ENCODE data around the gene EBPL.
"Not testable (repeated sequence)": the region's sequence is repeated elsewhere in the genome, so short reads cannot be mapped to it uniquely, and the experiment has no call there.

Gene EBPL
- total RNA-seq, result 2.9 to 6.1 (median 4.9) reads per million in 4 experiments

- peak; percentile 82 for DNase-seq
Measured at GRCh38 chr13:49690995-49691784, at the start of gene EBPL. TSS of gene EBPL (minus strand) at chr13:49691486. CDS start at chr13:49691424, 62 bp downstream.

DNA sequence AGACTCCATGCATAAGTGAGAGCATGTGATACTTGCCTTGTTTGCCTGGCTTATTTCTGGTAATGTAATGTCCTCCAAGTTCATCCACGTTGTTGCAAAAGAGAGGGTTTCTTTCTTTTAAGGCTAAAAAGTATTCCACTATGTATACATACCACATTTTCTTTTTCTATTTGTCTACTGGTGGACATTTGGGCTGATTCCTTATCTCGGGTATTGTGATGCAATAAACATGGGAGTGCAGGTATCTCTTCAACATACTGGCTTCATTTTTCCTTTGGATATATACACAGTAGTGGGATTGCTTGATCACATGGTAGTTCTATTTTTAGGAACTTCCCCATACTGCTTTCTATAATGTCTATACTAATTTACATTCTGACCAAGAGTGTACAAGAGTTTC is 49.6 kb upstream of the EBPL start:
- no peak for DNase-seq

DNA sequence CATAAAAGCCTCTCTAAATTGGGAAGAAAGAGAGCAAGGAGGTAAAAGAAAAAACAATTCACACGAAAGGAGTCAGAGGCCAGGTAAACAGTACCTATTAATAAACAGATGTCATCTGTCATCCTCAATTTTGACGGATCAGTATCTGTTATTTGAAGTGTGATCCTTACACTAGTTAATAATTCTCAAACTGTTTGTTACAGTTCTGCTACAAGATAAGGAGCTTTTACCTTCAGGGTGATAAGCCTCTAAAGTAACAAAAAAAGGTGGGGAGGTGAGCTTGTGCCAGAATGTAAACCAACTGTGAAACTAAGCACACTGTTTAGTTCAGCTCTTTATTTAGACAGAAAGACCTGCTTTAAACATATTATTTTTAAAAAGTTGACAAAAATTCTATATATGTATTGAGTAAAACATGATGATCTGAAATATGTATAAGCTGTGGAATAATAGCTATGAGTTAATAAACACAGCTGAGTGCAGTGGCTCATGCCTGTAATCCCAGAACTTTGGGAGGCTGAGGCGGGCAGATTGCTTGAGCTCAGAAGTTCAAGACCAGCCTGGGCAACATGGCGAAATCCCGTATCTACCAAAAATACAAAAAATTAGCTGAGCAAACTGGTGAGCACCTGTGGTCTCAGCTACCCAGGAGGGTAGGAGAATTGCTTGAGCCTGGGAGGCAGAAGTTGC is 48.4 kb upstream of the EBPL start:
- no peak for DNase-seq

DNA sequence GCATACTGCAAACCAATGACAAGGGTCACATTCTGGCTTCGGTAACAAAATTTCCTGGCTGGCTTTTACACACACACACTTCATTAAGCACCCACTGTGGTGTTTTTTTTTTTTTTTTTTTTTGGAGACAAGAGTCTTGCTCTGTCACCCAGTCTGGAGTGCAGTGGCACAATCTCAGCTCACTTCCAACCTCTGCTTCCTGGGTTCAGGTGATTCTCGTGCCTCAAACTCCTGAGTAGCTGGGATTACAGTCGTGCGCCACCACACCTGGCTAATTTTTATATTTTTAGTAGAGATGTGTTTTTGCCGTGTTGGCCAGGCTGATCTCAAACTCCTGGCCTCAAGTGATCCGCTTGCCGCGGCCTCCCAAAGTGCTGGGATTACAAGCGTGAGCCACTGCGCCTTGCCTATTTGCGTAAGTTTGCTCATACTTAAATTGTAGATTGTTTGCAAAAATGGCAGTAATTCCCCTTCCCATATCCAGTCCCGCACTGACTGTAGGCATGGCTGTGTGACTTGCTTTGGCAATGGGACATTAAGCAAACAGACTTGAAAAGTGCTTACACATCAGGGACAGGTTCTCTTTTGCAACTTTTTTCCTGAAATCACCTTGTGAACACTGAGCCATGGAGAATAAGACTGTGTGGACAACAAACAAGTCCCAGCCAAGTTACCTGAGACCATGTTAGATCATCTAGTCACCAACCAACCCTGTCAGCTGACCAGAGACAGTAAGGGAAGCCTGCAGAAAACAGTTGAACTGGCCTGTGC is 42.1 kb upstream of the EBPL start:
- DNase-seq, result no peak

DNA sequence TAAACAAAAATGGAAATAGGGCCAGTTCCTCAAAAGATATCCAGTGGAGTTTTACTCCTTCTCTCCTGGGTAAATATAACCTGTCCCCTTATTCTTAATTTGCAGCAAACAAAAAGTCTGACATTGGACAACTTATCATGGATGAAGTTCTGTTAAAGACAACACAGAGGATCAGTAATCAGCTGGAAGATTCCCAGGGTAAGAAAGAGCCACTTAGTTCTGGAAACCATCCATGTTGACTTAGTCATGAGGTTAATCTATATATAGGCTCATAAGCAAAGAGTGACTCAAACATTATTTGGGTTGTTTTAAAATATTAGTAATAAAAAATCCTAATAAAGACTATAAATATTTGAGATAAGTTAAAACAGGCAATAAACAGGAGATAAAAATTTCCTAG is 40.5 kb upstream of the EBPL start:
- no peak for DNase-seq

GRCh38 chr13:49716615-49717014 is 25.3 kb upstream of the EBPL start:
- no peak for DNase-seq

DNA sequence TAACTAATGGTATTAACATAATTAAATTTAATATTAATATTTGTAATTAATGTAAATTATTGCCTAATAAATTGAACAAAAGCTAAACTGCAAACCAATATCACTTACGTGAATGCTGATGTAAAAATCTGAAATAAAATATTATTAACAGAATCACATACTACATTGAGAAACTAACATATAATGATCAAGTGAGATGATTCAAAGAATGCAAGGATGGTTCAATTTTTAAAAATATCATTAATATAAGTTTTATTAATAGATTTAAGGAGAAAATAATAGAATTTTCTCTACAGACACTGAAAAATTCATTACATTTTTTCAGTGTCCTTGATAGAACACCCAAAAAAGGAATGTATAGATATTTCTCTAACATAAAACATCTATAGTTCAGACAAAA is 23.5 kb upstream of the EBPL start:
- no peak for DNase-seq

DNA sequence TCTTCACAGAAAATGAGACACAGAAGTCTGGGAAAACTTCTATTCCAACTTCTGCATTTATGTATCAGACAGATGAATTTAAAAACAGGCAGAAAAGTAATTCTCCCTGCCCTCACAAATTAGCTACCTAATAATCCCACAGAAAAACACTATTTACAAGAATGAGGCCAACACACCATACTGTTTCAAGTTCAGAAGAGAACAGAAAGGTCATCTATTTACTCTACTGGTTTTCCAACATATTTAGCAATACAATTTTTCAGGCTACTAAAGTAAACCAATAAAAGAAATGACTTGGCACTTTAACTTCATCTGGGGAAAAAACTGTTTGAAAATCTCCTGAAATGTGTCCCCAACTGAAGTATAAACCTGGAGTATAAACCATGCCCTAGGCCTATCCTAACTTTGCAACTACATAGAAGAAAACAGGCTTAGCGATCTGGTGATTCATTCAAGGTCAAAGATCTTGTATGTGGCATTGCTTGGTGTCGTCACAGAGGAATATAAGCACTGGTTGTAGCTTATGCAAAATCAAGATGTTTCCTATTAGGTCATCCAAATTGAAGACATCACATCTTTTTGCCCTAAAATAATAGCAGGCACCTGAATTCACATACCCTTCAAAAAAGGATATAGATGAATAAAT is 20.1 kb upstream of the EBPL start:
- no peak for DNase-seq

- DNase-seq, result not testable (repeated sequence)
Measured at GRCh38 chr13:49704264-49704663, 13.0 kb upstream of the EBPL start.

- DNase-seq, result no peak
Measured at GRCh38 chr13:49701491-49701890, 10.2 kb upstream of the EBPL start.

GRCh38 chr13:49697468-49697867 is 6.2 kb upstream of the EBPL start:
- no peak for DNase-seq

DNA sequence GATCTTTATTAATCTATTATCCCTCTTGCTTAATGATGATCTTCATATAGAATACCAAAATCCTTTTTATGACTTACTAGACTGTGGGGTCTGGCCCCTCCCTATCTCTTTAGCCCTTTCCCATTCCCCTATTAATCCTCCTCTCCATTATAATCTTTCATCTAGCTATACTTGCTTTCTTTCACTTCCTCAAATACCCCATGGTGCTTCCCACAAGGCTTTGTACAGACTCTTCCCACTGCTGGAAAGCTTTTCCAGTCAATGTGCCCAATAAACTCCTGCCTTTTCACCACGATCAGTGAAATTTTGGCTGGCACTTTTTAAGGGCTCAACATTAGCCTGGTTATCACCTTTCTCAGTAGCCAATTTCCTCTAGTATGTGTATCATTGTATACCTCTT is 3.2 kb upstream of the EBPL start:
- no peak for DNase-seq

DNA sequence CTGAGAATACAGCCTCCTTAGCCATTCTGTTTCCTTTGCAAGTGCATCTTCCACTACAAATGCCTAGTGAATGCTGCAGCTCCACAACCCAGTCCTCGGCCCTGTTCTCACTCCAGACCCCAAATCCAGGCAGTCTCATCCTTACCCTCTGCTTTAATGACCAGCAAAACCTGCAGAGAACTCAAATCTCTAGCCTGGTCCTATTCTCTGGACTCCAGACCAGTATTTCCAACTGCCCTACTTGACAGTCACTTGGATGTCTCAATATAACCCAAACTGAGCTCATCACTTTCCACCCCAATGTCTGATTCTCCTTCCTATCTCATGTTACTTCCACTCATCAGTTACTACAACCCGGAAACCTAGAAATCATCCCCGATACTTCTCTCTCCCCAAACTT is 2.6 kb upstream of the EBPL start:
- no peak for DNase-seq

GRCh38 chr13:49693191-49693733 is 2.0 kb upstream of the EBPL start:
- no peak for DNase-seq

DNA sequence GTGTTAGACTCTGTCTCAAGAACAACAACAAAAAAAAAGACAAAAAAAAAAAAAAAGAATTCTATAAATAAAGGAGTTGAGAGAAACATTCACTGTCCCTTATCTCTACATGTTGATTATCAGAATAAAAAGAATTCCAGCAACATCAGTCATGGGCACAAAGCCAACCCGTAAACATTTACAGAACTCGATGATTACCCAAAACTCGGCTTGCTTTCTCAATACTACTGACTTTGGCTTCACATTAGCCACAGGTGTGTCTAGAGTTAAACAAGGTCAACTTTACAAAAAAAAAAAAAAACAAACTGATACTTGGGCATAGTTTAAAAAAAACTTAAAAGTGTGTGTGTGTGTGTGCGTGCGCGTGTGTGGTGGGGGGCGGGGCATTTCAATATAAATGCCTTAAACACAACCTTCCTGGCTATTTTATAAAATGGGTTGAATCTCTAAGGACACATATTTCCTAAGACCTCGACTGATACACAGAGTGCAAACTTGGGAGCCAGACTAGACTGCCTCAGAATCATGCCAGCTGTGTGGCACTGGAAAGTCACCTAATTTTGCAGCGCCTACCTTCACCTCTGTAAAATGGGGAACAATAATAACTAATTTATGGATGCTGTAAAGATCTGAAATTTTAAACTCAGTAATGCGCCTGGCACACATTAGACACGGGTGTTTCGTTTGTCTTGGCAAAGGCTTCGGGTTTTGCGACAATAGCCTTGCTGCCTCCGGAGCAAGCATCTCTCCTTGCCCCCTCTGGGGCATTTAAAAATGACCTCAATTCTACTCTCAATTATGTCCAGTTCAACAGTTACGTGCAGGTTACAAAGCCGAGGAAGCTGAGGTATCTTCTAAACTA is 922 bp downstream of the EBPL start:
- DNase-seq, result no peak

- DNase-seq, result no peak
Measured at GRCh38 chr13:49683489-49683888, 7.8 kb downstream of the EBPL start.

- no peak for DNase-seq
Measured at GRCh38 chr13:49681842-49682435, 9.3 kb downstream of the EBPL start.

- no peak for DNase-seq
Measured at GRCh38 chr13:49679246-49679645, 12.0 kb downstream of the EBPL start.

- DNase-seq, result no peak
Measured at GRCh38 chr13:49678191-49678914, 12.9 kb downstream of the EBPL start.

- no peak for DNase-seq
Measured at GRCh38 chr13:49676581-49677298, 14.5 kb downstream of the EBPL start.
